Immature natural killer cell (primary cell): ENCODE measurements around the gene H2BW2. TPM values are rescaled to one million over a fixed set of nuclear protein-coding genes. Genes with fewer than 3 reads are reported as not detected.

Source experiments
- DNase-seq, 3 donors: peaks; one replicate each; pipeline ENCODE4 v3.0.0; 2022; ENCODE audit warnings: mixed read lengths in 1 of 3
- H3K27ac Mint-ChIP-seq, 6 donors: one replicate each; pipeline ENCODE4 v1.8.0; 2020; ENCODE audit warnings: mixed read lengths in 6 of 6, mild to moderate bottlenecking in 5 of 6, inconsistent platforms in 4 of 6, moderate library complexity in 3 of 6
- H3K27me3 Mint-ChIP-seq, 3 donors: one replicate each; pipeline ENCODE4 v1.8.0; 2020 to 2021; ENCODE audit warnings: low read depth in 3 of 3, mild to moderate bottlenecking in 3 of 3, mixed read lengths in 3 of 3, moderate library complexity in 3 of 3, inconsistent platforms in 1 of 3
- H3K36me3 Mint-ChIP-seq, 3 donors: one replicate each; pipeline ENCODE4 v1.8.0; 2020; ENCODE audit warnings: mixed read lengths in 3 of 3, inconsistent platforms in 2 of 3, mild to moderate bottlenecking in 2 of 3
- H3K4me1 Mint-ChIP-seq, 2 donors: one replicate each; pipeline ENCODE4 v1.8.0; 2020; ENCODE audit warnings: inconsistent platforms in 2 of 2, mild to moderate bottlenecking in 2 of 2, mixed read lengths in 2 of 2, moderate library complexity in 1 of 2
- H3K4me3 Mint-ChIP-seq, 5 donors: one replicate each; pipeline ENCODE4 v1.8.0; 2020; ENCODE audit warnings: mild to moderate bottlenecking in 5 of 5, mixed read lengths in 5 of 5, inconsistent platforms in 3 of 5, moderate library complexity in 3 of 5
- H3K9me3 Mint-ChIP-seq, 6 donors: one replicate each; pipeline ENCODE4 v1.8.0; 2020; ENCODE audit warnings: mild to moderate bottlenecking in 6 of 6, mixed read lengths in 6 of 6, inconsistent platforms in 4 of 6, moderate library complexity in 3 of 6
- polyA plus RNA-seq, 3 donors: library from polyadenylated mRNA; unstranded; fragments of 300-500 nt; fragmentation: Illumina TruSeq; gene quantifications; one replicate each; pipeline ENCODE4 v1.2.3, GENCODE V29; 2021

Gene H2BW2
- polyA plus RNA-seq, 3 donors from 2014 or later: not detected

DNA sequence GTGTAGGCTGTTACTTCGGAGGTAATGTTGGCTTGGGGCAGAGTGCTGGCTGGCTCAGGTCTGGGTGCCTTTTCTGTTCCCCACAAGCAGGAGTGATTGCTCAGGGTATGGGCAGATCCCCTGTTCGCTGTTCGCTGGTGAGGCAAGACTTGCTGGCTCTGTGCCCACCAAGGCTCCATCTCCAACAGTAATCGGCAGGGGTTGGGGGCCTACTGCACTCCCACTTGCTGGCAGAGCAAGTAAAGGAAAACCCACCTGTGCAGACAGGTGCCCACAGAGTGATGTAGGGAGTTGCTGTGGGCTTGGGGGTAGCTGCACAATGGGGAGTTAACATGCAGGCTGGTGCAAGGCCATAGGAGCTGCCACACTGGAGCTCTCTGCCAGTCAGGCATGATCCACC lies 44.3 kb downstream of the H2BW2 start:
- no peaks in the 10 kb centered on the region for H3K36me3 Mint-ChIP-seq
- H3K27ac Mint-ChIP-seq: no peak overlapping the region
- no peak for DNase-seq
- H3K9me3 Mint-ChIP-seq: no peaks in the 10 kb centered on the region
- H3K4me3 Mint-ChIP-seq: no peak overlapping the region
- H3K4me1 Mint-ChIP-seq: no peaks in the 10 kb centered on the region
- H3K27me3 Mint-ChIP-seq: peaks cover 0 to 8% (median 5%) of the 10 kb centered on the region in 3 donors

DNA sequence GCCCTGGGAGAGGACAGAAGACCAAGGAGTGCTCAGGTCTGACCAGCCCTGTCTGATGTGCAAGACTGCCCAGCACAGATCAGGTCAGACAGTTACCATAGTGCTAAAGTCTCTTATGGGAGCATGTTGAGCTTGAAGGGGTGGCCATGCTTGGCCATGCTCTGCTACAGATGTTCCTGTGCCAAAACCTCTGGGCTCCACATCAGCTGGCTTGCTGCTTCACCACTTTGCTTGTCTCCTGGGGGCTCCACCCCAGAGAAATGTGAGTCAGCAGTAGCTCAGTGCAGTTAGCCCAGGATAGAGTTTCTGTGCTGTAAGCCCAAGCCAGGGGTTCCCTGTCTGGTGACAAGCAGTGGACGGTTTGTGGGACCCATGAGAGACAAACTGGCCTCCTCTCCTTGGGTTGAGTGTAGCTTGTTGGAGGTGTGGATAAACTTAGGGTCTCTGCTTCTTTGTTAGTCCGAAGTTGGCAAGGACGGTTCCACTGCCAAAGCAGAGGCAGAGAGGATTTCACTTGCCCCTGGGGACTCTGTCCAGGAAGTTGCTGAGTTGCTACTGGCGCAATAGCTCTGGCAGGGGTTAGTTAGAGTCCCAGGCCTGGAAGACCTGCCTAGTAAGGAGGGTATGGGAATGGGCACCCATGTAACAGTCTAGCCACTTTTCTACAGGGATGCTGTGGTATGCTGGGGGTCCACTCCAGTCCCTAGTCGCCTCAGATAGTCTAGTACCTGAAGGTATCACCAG lies 45.0 kb downstream of the H2BW2 start:
- no peaks in the 10 kb centered on the region for H3K9me3 Mint-ChIP-seq
- no peaks in the 10 kb centered on the region for H3K36me3 Mint-ChIP-seq
- no peak for DNase-seq
- no peaks in the 10 kb centered on the region for H3K4me1 Mint-ChIP-seq
- no peak overlapping the region for H3K4me3 Mint-ChIP-seq
- peaks cover 0 to 8% (median 5%) of the 10 kb centered on the region in 3 donors for H3K27me3 Mint-ChIP-seq
- no peak overlapping the region for H3K27ac Mint-ChIP-seq

DNA sequence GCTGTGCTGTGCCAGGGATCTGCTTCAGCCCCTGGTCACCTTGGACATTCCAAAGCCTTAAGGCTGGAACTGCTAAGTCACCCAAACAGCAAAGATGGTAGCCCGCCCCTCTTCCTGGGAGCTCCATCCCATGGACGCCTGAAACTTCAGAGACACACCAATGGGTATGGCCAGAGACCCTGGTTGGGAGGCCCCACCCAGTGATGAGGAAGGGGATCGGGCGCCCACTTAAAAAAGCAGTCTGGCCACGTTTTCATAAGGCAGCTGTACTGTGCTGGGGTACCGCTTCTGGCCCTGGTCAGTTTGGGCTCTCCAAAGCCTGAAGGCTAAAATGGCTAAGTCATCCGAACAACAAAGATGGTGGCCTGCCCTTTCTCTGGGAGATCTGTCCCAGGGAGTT lies 45.7 kb downstream of the H2BW2 start:
- DNase-seq: no peak
- Mint-ChIP-seq H3K9me3 (no peaks in the 10 kb centered on the region), H3K36me3 (no peaks in the 10 kb centered on the region), H3K27me3 (peaks cover 0 to 8% (median 5%) of the 10 kb centered on the region in 3 donors), H3K4me1 (no peaks in the 10 kb centered on the region), H3K4me3 (no peak overlapping the region), H3K27ac (no peak overlapping the region)

DNA sequence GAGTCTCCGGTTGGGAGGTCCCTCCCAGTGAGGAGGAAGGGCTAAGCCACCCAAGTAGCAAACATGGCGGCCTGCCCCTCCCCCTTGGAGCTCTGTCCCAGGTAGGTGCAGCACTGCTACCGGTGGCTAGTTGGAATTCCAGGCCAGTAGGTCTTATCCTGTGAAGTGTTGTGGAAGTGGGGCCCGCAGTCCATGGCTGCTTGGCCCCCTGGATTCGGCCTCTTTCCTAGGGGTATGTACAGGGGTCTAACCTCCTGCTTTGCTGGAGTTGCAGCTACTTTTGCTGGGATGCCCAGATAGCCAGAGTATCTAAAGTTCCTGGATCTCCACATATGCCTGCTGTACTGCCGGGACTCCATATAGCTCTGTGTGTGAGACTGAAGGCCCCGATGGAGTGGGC lies 46.2 kb downstream of the H2BW2 start:
- Mint-ChIP-seq H3K9me3 (no peaks in the 10 kb centered on the region), H3K4me1 (no peaks in the 10 kb centered on the region), H3K27ac (no peak overlapping the region), H3K36me3 (no peaks in the 10 kb centered on the region), H3K27me3 (peaks cover 0 to 8% (median 5%) of the 10 kb centered on the region in 3 donors), H3K4me3 (no peak overlapping the region)
- DNase-seq: no peak

Other genes starting within 250 kb of the H2BW2 start
- gene RAB9B, start 207.7 kb upstream of the H2BW2 start, polyA plus RNA-seq: under 1 TPM; 0.33 to 0.43 (median 0.38) TPM
- 10 to 100 TPM in 2 of 3 donors, 1 to 10 TPM in 1; 6.8 to 12.1 (median 10.7) TPM for gene TMSB15B, start 77.3 kb upstream of the H2BW2 start, polyA plus RNA-seq
- not detected for gene H2BW1, start 26.2 kb upstream of the H2BW2 start, polyA plus RNA-seq
- gene TMSB15C, start 36.3 kb downstream of the H2BW2 start, polyA plus RNA-seq: 1 to 10 TPM in 1 of 3 donors, under 1 TPM in 1, not detected in 1; 0.68 to 1.0 TPM
- 1 to 10 TPM; 4.0 to 5.0 (median 4.3) TPM for gene ZCCHC18, start 72.6 kb downstream of the H2BW2 start, polyA plus RNA-seq
- 10 to 100 TPM in 2 of 3 donors, 1 to 10 TPM in 1; 9.9 to 14.9 (median 13.9) TPM for gene SLC25A53, start 117.1 kb downstream of the H2BW2 start, polyA plus RNA-seq
- 10 to 100 TPM; 13.1 to 24.7 (median 13.6) TPM for gene FAM199X, start 126.5 kb downstream of the H2BW2 start, polyA plus RNA-seq
- not detected for gene ESX1, start 215.0 kb downstream of the H2BW2 start, polyA plus RNA-seq